Neutrophil (primary cell): ENCODE results near the gene TRAF2.

Experiments used
- H3K27ac ChIP-seq: fragments of 200-600 bp; sonication (generic); 2 replicates; pipeline ENCODE4 v1.5.1; 2016; ENCODE audit warnings: mild to moderate bottlenecking, moderate library complexity
- H3K27me3 ChIP-seq: fragments of 200-600 bp; sonication (generic); 2 replicates; pipeline ENCODE4 v1.6.0; 2016; ENCODE audit warnings: mild to moderate bottlenecking
- H3K36me3 ChIP-seq: fragments of 200-600 bp; sonication (generic); 2 replicates; pipeline ENCODE4 v1.5.1; 2017
- H3K4me1 ChIP-seq, 2 experiments: fragments of 200-600 bp in 1 of 2; sonication (generic) in 1 of 2; 1 replicate in 1 of 2; 2 replicates in 1 of 2; pipeline versions ENCODE4 v1.5.1 to v1.6.1; 2013 to 2016; ENCODE audit warnings: low read depth in 1 of 2, low read length in 1 of 2, mild to moderate bottlenecking in 1 of 2, moderate library complexity in 1 of 2; ENCODE audit not compliant: control insufficient read depth in 1 of 2, insufficient read depth in 1 of 2
- H3K4me3 ChIP-seq, 2 experiments: fragments of 200-600 bp in 1 of 2; sonication (generic) in 1 of 2; 1 replicate in 1 of 2; 2 replicates in 1 of 2; pipeline ENCODE4 v1.5.1; 2013 to 2016; ENCODE audit warnings: low read depth in 1 of 2, low read length in 1 of 2, mild to moderate bottlenecking in 1 of 2, moderate library complexity in 1 of 2
- H3K9me3 ChIP-seq: fragments of 200-600 bp; sonication (generic); 2 replicates; pipeline ENCODE4 v1.5.1; 2016
- CTCF ChIP-seq: fragments of 200-600 bp; sonication (generic); IDR thresholded peaks from 2 replicates; pipeline ENCODE4 v1.5.1; 2016; ENCODE audit warnings: antibody characterized with exemption

Gene TRAF2

GRCh38 chr9:136923881-136924280, 37.6 kb downstream of the TRAF2 start:
- H3K9me3 ChIP-seq, result no peaks in the 10 kb centered on the region
- H3K27ac ChIP-seq, result no peak overlapping the region
- H3K36me3 ChIP-seq, result peaks cover 70% of the 10 kb centered on the region
- H3K4me1 ChIP-seq, result peaks cover 8 to 9% of the 10 kb centered on the region in 2 experiments
- no peak for TF ChIP-seq CTCF
- H3K27me3 ChIP-seq, result no peaks in the 10 kb centered on the region
- no peak overlapping the region for H3K4me3 ChIP-seq

GRCh38 chr9:136925414-136926153, 39.3 kb downstream of the TRAF2 start:
- no peak overlapping the region for H3K27ac ChIP-seq
- no peak for TF ChIP-seq CTCF
- H3K4me1 ChIP-seq, result peaks cover 8 to 12% of the 10 kb centered on the region in 2 experiments
- no peaks in the 10 kb centered on the region for H3K27me3 ChIP-seq
- no peak overlapping the region for H3K4me3 ChIP-seq
- peaks cover 59% of the 10 kb centered on the region for H3K36me3 ChIP-seq
- no peaks in the 10 kb centered on the region for H3K9me3 ChIP-seq

GRCh38 chr9:136926154-136926704, 39.9 kb downstream of the TRAF2 start:
- Histone ChIP-seq H3K4me3 (no peak overlapping the region), H3K27ac (no peak overlapping the region), H3K9me3 (no peaks in the 10 kb centered on the region), H3K4me1 (peaks cover 8 to 12% of the 10 kb centered on the region in 2 experiments), H3K27me3 (no peaks in the 10 kb centered on the region), H3K36me3 (peaks cover 53% of the 10 kb centered on the region)
- TF ChIP-seq CTCF, result no peak

- peaks cover 48% of the 10 kb centered on the region for H3K36me3 ChIP-seq
- TF ChIP-seq CTCF, result no peak
These were observed 40.4 kb downstream of the TRAF2 start for GRCh38 chr9:136926749-136927148.

GRCh38 chr9:136927343-136928271, 41.3 kb downstream of the TRAF2 start:
- no peak overlapping the region for H3K4me3 ChIP-seq
- no peak for TF ChIP-seq CTCF
- H3K36me3 ChIP-seq, result peaks cover 41% of the 10 kb centered on the region
- H3K27ac ChIP-seq, result no peak overlapping the region
- peaks cover 8 to 12% of the 10 kb centered on the region in 2 experiments for H3K4me1 ChIP-seq
- H3K9me3 ChIP-seq, result no peaks in the 10 kb centered on the region
- no peaks in the 10 kb centered on the region for H3K27me3 ChIP-seq

More at GRCh38 chr9:136926749-136927148, 40.4 kb downstream of the TRAF2 start:
- peaks cover 8 to 12% of the 10 kb centered on the region in 2 experiments for H3K4me1 ChIP-seq
- H3K27ac ChIP-seq, result no peak overlapping the region
- no peak overlapping the region for H3K4me3 ChIP-seq
- H3K27me3 ChIP-seq, result no peaks in the 10 kb centered on the region
- no peaks in the 10 kb centered on the region for H3K9me3 ChIP-seq
